ENCODE results near the gene SHC4.

DNA sequence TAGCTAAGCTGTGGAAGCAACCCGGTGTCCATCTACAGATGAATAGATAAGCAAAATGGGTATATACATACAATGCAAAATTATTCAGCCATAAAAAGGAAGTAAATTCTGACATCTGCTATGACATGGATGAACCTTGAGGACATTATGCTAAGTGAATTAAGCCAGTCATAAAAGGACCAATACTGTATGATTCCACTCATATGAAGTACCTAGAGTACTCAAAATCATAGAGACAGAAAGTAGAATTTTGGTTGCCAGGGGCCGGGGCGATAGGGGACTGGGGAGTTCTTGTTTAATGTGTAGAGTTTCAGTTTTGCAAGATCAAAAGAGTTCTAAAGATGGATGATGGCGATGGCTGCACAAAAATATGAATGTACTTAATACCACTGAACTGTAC, 75.5 kb downstream of the SHC4 start:
- TF ChIP-seq, protein P1, sequence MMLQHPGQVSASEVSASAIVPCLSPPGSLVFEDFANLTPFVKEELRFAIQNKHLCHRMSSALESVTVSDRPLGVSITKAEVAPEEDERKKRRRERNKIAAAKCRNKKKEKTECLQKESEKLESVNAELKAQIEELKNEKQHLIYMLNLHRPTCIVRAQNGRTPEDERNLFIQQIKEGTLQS (IDR thresholded peaks at IDR 0.05; ENCODE audit: insufficient read depth, low read depth, low read length) = no peak
- TF ChIP-seq, protein P2, sequence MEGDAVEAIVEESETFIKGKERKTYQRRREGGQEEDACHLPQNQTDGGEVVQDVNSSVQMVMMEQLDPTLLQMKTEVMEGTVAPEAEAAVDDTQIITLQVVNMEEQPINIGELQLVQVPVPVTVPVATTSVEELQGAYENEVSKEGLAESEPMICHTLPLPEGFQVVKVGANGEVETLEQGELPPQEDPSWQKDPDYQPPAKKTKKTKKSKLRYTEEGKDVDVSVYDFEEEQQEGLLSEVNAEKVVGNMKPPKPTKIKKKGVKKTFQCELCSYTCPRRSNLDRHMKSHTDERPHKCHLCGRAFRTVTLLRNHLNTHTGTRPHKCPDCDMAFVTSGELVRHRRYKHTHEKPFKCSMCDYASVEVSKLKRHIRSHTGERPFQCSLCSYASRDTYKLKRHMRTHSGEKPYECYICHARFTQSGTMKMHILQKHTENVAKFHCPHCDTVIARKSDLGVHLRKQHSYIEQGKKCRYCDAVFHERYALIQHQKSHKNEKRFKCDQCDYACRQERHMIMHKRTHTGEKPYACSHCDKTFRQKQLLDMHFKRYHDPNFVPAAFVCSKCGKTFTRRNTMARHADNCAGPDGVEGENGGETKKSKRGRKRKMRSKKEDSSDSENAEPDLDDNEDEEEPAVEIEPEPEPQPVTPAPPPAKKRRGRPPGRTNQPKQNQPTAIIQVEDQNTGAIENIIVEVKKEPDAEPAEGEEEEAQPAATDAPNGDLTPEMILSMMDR (IDR thresholded peaks at IDR 0.05; ENCODE audit: control extremely low read depth in 1 of 3, insufficient read depth in 1 of 3, low read depth in 1 of 3, low read length in 3 of 3) = no peak
- TF ChIP-seq POLR2AphosphoS5 (IDR thresholded peaks at IDR 0.05; ENCODE audit: low read depth, low read length) = no peak
- TF ChIP-seq TAF1 (IDR thresholded peaks at IDR 0.05; ENCODE audit: low read depth, low read length) = no peak
- no peak for TF ChIP-seq POLR2A (IDR thresholded peaks at IDR 0.05; ENCODE audit: control extremely low read depth in 1 of 2, low read depth in 2 of 2, low read length in 2 of 2)
